ENCODE measurements around the gene SNAPC3.
A peak's percentile ranks its signal among the peaks of the same experiment; 100 is the strongest.

The SNAPC3 gene

DNA sequence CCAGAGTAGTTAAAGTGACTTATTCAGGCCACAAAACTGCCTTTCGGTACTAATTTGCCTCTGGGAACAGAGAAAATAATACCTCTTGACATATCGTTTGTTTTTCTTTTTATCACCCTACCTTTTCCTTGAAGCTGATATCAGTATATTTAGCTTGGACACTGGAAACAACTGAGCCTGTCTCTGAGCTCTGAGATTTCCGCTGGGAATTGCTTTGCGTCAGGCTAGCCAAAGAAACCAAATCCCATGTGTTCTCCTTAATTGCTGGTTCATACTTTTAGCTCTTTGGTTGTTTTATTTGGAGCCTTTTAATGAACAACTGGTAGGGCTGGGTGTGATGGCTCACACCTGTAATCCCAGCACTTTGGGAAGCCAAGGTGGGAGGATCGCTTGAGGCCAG lies 30.3 kb upstream of the SNAPC3 start:
- no peak for DNase-seq (ENCODE audit: extremely low spot score)
- ChIA-PET POLR2A (no interaction called here), CTCF (no interaction called here)
- TF ChIP-seq ARNT (IDR thresholded peaks at IDR 0.05): no peak
- no peak for TF ChIP-seq CTBP1 (IDR thresholded peaks at IDR 0.05; ENCODE audit: borderline replicate concordance)
- no peak for TF ChIP-seq ELF4 (IDR thresholded peaks at IDR 0.05)
- TF ChIP-seq, protein P1, sequence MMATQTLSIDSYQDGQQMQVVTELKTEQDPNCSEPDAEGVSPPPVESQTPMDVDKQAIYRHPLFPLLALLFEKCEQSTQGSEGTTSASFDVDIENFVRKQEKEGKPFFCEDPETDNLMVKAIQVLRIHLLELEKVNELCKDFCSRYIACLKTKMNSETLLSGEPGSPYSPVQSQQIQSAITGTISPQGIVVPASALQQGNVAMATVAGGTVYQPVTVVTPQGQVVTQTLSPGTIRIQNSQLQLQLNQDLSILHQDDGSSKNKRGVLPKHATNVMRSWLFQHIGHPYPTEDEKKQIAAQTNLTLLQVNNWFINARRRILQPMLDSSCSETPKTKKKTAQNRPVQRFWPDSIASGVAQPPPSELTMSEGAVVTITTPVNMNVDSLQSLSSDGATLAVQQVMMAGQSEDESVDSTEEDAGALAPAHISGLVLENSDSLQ (IDR thresholded peaks at IDR 0.05): no peak
- TF ChIP-seq SP1 (IDR thresholded peaks at IDR 0.05): no peak
- TF ChIP-seq FOXA1 (IDR thresholded peaks at IDR 0.05): no peak
- no peak for TF ChIP-seq FOXK2 (IDR thresholded peaks at IDR 0.05)
- no peak for TF ChIP-seq TARDBP (IDR thresholded peaks at IDR 0.05)
- no peak for TF ChIP-seq L3MBTL2 (conservative IDR thresholded peaks at IDR 0.05)
- no peak for TF ChIP-seq LEF1 (IDR thresholded peaks at IDR 0.05; ENCODE audit: borderline replicate concordance)
- no peak for TF ChIP-seq ZNF384 (IDR thresholded peaks at IDR 0.05)
- TF ChIP-seq FOXM1 (IDR thresholded peaks at IDR 0.05; ENCODE audit: borderline replicate concordance): no peak
- TF ChIP-seq HDGF (IDR thresholded peaks at IDR 0.05; ENCODE audit: borderline replicate concordance): no peak
- no peak for TF ChIP-seq NFRKB (IDR thresholded peaks at IDR 0.05)
- TF ChIP-seq SUZ12 (IDR thresholded peaks at IDR 0.05): no peak
- TF ChIP-seq BHLHE40 (IDR thresholded peaks at IDR 0.05; ENCODE audit: borderline replicate concordance): no peak

DNA sequence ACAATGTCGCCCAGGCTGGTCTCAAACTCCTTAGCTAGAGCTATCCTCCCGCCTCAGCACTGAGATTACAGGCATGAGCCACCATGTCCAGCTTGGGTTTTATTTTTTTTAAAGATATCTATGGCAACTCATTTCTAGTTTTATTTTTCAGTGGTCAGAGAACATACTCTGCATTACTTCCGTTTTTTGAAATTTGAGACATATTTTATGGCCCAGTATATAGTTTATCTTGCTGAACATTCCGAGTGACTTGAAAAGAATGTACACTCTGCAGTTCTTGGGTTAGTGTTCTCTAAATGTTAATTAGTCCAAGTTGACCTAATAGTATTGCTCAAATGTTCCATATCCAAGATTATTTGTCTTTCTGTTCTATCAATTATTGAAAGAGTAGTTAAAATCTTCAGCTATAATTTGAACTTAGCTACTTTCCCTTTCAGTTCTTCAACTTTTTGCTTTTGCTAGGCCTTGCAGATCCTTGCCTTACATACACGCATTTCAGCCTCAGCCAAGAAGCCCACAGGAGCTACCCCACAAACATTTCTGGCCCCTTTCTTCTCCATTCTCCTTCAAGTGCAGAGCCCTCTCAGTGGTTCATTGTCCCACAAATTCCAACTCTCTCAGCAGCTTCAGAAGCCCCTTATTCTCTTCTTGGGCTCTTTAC lies 22.3 kb upstream of the SNAPC3 start:
- ChIA-PET POLR2A (no interaction called here), CTCF (no interaction called here)
- no peak for TF ChIP-seq FOXM1 (IDR thresholded peaks at IDR 0.05; ENCODE audit: borderline replicate concordance)
- TF ChIP-seq ELF4 (IDR thresholded peaks at IDR 0.05): no peak
- no peak for TF ChIP-seq L3MBTL2 (conservative IDR thresholded peaks at IDR 0.05)
- no peak for TF ChIP-seq HDGF (IDR thresholded peaks at IDR 0.05; ENCODE audit: borderline replicate concordance)
- TF ChIP-seq NFRKB (IDR thresholded peaks at IDR 0.05): no peak
- no peak for TF ChIP-seq SP1 (IDR thresholded peaks at IDR 0.05)
- TF ChIP-seq SUZ12 (IDR thresholded peaks at IDR 0.05): no peak
- no peak for TF ChIP-seq ARNT (IDR thresholded peaks at IDR 0.05)
- TF ChIP-seq LEF1 (IDR thresholded peaks at IDR 0.05; ENCODE audit: borderline replicate concordance): no peak
- no peak for TF ChIP-seq ZNF384 (IDR thresholded peaks at IDR 0.05)
- TF ChIP-seq BHLHE40 (IDR thresholded peaks at IDR 0.05; ENCODE audit: borderline replicate concordance): no peak
- TF ChIP-seq, protein P1 (IDR thresholded peaks at IDR 0.05): no peak
- no peak for TF ChIP-seq CTBP1 (IDR thresholded peaks at IDR 0.05; ENCODE audit: borderline replicate concordance)
- no peak for TF ChIP-seq FOXK2 (IDR thresholded peaks at IDR 0.05)
- no peak for TF ChIP-seq TARDBP (IDR thresholded peaks at IDR 0.05)
- no peak for TF ChIP-seq FOXA1 (IDR thresholded peaks at IDR 0.05)
- DNase-seq (ENCODE audit: extremely low spot score): no peak

DNA sequence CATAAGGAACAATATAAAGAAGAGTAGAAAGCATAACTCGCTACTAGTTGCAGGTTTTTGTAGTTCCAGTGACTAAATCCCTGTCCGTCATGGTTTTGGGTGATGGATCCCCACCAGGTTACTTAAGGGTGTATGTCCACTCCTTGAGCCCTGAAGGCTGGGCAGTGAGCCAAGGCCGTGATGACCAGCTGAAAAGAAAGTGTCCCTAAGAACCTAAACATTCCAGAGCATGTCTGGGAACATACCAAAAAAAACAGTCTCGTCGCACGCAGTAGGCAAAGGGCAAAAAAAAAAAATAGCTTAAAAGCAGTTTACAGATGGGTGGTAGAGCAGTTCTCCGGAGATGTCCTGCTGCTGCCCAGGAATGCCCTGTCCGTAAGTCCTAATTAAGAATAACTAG lies 21.4 kb upstream of the SNAPC3 start:
- CTCF ChIA-PET: no interaction called here
- TF ChIP-seq ZNF384 (IDR thresholded peaks at IDR 0.05) (no peak), FOXK2 (IDR thresholded peaks at IDR 0.05) (no peak), ELF4 (IDR thresholded peaks at IDR 0.05) (no peak), TARDBP (IDR thresholded peaks at IDR 0.05) (no peak), ARNT (IDR thresholded peaks at IDR 0.05) (no peak), FOXM1 (IDR thresholded peaks at IDR 0.05; ENCODE audit: borderline replicate concordance) (no peak), BHLHE40 (IDR thresholded peaks at IDR 0.05; ENCODE audit: borderline replicate concordance) (no peak), NFRKB (IDR thresholded peaks at IDR 0.05) (no peak), CTBP1 (IDR thresholded peaks at IDR 0.05; ENCODE audit: borderline replicate concordance) (no peak), SP1 (IDR thresholded peaks at IDR 0.05) (no peak), HDGF (IDR thresholded peaks at IDR 0.05; ENCODE audit: borderline replicate concordance) (no peak)
- TF ChIP-seq, protein P1 (IDR thresholded peaks at IDR 0.05): no peak
- POLR2A ChIA-PET: no interaction called here
- no peak for DNase-seq (ENCODE audit: extremely low spot score)

DNA sequence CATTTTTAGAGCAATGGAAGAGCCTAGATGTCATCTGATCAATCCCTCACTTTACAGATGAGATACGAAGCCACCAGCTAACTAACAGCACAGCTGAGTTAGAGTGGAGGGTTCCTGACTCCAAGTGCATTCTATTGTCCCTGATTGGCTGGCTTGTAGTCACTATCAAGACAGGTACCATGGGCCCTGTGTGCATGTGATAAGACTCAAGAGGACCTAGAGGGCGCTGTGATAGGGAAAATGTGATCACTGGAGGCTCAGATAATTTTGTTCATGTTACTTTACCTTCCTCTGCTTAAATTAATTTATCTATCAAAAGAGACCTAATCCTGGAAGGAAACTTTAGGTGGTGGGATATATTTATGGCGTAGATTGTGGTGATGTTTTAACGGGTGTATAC lies 19.5 kb upstream of the SNAPC3 start:
- ChIA-PET POLR2A (no interaction called here), CTCF (no interaction called here)
- DNase-seq (ENCODE audit: extremely low spot score): peak; percentile 33
- no peak for TF ChIP-seq ZNF384 (IDR thresholded peaks at IDR 0.05)

DNA sequence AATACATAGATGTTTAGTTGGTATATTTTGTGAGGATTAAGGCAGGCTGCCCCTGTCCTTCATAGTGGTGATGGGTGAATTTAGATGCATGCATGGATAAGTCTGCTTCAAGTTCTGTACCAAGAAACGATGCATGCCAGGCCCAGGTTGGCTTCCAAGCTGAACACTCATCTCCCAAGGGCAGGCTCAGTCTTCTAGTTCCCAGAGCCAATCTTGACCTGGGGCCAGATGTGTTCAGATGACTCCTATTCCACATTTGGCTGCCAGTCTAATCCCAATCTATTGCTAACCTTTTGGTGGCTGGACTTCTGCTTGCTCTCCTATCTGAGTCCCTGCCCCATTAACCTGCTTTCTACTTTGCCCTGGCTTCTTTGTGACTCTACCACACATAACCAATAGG lies 18.5 kb upstream of the SNAPC3 start:
- no peak for TF ChIP-seq NFRKB (IDR thresholded peaks at IDR 0.05)
- TF ChIP-seq LEF1 (IDR thresholded peaks at IDR 0.05; ENCODE audit: borderline replicate concordance): no peak
- no peak for TF ChIP-seq FOXA1 (IDR thresholded peaks at IDR 0.05)
- TF ChIP-seq ELF4 (IDR thresholded peaks at IDR 0.05): no peak
- no peak for TF ChIP-seq FOXM1 (IDR thresholded peaks at IDR 0.05; ENCODE audit: borderline replicate concordance)
- TF ChIP-seq HDGF (IDR thresholded peaks at IDR 0.05; ENCODE audit: borderline replicate concordance): no peak
- TF ChIP-seq SUZ12 (IDR thresholded peaks at IDR 0.05): no peak
- no peak for TF ChIP-seq BHLHE40 (IDR thresholded peaks at IDR 0.05; ENCODE audit: borderline replicate concordance)
- TF ChIP-seq SP1 (IDR thresholded peaks at IDR 0.05): no peak
- TF ChIP-seq, protein P1 (IDR thresholded peaks at IDR 0.05): no peak
- no peak for TF ChIP-seq FOXK2 (IDR thresholded peaks at IDR 0.05)
- no peak for TF ChIP-seq ARNT (IDR thresholded peaks at IDR 0.05)
- no peak for TF ChIP-seq TARDBP (IDR thresholded peaks at IDR 0.05)
- TF ChIP-seq L3MBTL2 (conservative IDR thresholded peaks at IDR 0.05): no peak
- no peak for TF ChIP-seq ZNF384 (IDR thresholded peaks at IDR 0.05)
- no peak for TF ChIP-seq CTBP1 (IDR thresholded peaks at IDR 0.05; ENCODE audit: borderline replicate concordance)
- CTCF ChIA-PET: no interaction called here
- DNase-seq (ENCODE audit: extremely low spot score): no peak
- POLR2A ChIA-PET: no interaction called here
